ENCODE data around the gene TMEM123.

GRCh38 chr11:102405501-102405900 is 47.1 kb downstream of the TMEM123 start:
- TF ChIP-seq POLR2AphosphoS5 (IDR thresholded peaks at IDR 0.05) = no peak
- TF ChIP-seq, protein P1, sequence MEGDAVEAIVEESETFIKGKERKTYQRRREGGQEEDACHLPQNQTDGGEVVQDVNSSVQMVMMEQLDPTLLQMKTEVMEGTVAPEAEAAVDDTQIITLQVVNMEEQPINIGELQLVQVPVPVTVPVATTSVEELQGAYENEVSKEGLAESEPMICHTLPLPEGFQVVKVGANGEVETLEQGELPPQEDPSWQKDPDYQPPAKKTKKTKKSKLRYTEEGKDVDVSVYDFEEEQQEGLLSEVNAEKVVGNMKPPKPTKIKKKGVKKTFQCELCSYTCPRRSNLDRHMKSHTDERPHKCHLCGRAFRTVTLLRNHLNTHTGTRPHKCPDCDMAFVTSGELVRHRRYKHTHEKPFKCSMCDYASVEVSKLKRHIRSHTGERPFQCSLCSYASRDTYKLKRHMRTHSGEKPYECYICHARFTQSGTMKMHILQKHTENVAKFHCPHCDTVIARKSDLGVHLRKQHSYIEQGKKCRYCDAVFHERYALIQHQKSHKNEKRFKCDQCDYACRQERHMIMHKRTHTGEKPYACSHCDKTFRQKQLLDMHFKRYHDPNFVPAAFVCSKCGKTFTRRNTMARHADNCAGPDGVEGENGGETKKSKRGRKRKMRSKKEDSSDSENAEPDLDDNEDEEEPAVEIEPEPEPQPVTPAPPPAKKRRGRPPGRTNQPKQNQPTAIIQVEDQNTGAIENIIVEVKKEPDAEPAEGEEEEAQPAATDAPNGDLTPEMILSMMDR (IDR thresholded peaks at IDR 0.05) = no peak
- no peak for TF ChIP-seq POLR2A (IDR thresholded peaks at IDR 0.05)
- no peak for TF ChIP-seq EP300 (IDR thresholded peaks at IDR 0.05)

Measured in suprapubic skin (tissue), 4 donors.